C1 segment of cervical spinal cord (tissue), 14 donors: Measurements from ENCODE around the gene GON4L.
"Not testable (repeated sequence)": the region's sequence is repeated elsewhere in the genome, so short reads cannot be mapped to it uniquely, and the experiment has no call there.

Source experiments
- DNase-seq, 14 donors: peaks; one replicate each; lab custom pipeline; 2025; lab: John Stamatoyannopoulos, UW

GON4L gene, protein sequence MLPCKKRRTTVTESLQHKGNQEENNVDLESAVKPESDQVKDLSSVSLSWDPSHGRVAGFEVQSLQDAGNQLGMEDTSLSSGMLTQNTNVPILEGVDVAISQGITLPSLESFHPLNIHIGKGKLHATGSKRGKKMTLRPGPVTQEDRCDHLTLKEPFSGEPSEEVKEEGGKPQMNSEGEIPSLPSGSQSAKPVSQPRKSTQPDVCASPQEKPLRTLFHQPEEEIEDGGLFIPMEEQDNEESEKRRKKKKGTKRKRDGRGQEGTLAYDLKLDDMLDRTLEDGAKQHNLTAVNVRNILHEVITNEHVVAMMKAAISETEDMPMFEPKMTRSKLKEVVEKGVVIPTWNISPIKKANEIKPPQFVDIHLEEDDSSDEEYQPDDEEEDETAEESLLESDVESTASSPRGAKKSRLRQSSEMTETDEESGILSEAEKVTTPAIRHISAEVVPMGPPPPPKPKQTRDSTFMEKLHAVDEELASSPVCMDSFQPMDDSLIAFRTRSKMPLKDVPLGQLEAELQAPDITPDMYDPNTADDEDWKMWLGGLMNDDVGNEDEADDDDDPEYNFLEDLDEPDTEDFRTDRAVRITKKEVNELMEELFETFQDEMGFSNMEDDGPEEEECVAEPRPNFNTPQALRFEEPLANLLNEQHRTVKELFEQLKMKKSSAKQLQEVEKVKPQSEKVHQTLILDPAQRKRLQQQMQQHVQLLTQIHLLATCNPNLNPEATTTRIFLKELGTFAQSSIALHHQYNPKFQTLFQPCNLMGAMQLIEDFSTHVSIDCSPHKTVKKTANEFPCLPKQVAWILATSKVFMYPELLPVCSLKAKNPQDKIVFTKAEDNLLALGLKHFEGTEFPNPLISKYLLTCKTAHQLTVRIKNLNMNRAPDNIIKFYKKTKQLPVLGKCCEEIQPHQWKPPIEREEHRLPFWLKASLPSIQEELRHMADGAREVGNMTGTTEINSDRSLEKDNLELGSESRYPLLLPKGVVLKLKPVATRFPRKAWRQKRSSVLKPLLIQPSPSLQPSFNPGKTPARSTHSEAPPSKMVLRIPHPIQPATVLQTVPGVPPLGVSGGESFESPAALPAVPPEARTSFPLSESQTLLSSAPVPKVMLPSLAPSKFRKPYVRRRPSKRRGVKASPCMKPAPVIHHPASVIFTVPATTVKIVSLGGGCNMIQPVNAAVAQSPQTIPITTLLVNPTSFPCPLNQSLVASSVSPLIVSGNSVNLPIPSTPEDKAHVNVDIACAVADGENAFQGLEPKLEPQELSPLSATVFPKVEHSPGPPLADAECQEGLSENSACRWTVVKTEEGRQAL (N-terminal part only)

DNA sequence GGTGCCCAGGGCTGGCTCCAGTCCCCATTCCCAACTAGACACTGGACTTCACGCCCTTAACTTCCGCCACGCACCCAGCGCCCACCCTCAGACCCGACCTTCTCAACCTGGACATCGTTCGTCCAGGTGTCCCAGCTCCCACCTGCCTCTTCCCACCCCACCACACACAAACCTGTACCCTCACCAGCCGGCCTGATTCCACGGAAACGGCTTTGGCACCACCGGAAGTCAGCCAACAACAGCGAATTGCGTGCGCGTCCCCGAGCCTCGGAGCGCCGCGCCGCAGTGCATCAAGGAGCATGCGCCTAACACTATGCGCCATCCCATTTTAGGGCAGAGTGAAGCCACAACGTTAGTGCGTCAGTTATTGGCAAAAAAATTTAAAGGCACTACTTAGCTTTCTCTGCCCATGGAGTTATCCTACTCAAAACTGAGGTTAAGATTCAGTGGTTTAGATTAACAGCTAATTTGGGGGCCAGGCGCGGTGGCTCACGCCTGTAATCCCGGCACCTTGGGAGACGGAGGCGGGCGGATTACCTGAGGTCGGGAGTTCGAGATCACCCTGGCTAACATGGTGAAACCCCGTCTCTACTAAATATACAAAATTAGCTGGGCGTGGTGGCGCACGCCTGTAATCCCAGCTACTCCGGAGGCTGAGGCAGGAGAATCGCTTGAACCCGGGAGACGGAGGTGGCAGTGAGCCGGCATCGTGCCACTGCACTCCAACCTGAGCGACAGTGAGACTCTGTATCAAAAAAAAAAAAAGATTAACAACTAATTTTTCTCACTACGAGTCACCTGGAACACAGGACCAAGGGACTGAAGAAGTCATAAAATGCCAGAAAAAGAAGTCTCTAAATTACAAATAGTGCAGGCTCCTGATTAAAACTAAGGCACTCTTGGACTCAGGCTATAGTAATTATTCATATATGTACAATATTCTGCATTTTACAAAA lies at the start of gene GON4L:
Gene GON4L (minus strand): TSS at position 240 of the 956 bp plus-strand sequence. CDS start 3,434 bp downstream, outside the sequence.
- peak; percentile 34 to 93 (median 86) for DNase-seq

DNA sequence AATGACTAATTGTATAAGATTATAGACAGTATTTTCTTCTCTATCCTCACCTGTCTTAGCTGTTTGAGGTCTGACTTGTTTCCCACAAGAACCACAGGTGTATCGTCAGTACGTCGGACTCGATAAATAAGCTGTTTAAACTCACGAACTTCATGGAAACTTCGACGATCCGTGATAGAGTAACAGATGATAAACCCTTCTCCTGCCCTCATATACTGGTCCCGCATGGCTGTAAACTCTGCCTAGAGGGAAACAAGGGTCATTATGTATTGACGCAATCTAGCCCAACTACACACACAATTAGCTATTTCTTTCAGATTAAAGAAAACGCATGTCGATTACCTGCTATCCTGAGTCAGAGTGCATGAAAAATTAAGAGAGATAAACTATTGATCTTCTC lies 47.2 kb upstream of the GON4L start:
- DNase-seq, result no peak

DNA sequence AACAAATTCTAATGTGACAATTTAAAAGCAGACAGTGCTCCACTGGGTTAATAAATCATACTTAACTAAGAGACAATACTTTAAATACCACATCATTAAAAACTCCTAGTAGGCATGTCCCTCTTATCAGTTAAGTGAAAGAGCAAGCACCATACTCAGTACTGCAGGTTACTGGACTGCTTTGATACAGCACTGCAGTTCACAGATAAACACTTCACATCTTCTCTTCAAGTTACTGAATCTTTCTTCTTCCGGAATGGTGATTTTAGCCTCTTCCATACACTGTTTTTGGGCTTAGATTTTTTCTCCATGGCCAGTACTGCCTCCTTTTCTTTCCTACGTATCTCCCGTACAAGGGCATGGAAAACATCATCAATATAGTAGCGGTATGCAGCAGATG lies 43.1 kb upstream of the GON4L start:
- no peak for DNase-seq

DNA sequence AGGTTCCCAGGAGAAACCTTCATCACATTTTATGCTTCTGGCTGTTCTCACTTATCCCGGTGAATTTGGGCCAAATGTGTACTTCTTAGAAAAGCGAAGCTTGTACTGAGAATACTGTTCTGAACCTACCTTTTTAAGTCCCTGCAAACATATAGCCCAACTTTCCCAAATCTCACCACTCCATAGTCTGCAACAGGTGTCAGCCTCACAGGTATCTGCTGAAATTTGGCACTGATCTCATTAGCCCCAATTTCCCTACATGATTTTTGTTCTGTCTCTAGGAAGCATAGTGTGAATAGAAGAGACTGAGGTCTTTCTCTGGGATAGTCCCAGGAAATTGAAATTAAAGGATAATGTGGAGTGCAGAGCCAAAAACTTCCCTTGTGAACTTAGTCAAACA lies 42.7 kb upstream of the GON4L start:
- no peak for DNase-seq

DNA sequence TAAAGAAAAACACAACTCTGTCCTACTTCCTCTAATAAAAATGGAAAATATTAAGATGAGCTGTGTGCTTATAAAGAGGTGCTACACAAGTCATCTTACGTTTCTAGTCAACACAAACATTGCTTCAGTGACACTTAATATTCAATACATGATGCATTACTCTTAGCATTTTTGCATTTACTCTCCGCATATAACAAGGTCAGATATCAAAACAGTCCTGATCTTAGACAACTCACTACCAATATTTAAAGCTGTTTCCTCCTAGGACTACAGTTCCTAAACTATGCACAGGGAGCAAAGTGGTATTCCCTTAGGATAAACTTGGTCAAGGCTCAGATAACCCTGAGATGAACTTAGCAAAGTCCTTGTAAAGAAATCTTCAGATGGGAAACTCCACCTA lies 41.9 kb upstream of the GON4L start:
- no peak for DNase-seq

DNA sequence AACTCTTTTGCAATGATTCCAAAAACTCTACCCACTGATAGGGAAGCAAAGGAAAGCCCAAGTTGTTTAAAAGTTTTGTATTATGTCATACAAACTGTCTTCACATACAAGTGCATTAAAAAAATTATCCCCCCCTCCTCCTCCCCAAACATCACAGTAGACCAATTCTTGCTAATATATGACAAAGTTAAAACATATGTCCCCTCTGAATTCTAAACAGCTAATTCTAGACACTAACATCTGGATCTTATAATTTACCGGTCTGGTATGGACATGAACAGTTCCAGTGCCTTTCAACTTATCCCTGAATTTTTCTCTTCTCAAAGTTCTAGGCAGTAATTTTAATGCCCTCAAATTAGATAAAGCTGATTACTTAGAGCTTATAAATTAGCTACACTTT lies 40.7 kb upstream of the GON4L start:
- no peak for DNase-seq

DNA sequence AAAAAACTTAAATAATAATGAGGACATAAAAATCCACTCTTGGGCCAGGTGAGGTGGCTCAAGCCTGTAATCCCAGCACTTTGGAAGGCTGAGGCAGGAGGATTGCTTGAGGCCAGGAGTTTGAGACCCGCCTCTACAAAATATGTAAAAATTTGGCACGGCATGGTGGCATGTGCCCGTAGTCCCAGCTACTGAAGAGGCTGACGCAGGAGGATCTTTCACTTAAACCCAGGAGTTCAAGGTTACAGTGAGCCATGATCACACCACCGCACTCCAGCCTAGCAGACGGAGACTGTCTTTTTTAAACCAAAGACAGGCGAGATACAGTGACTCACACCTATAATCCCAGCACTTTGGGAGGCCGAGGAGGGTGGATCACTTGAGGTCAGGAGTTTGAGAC lies 39.5 kb upstream of the GON4L start:
- not testable (repeated sequence) for DNase-seq

DNA sequence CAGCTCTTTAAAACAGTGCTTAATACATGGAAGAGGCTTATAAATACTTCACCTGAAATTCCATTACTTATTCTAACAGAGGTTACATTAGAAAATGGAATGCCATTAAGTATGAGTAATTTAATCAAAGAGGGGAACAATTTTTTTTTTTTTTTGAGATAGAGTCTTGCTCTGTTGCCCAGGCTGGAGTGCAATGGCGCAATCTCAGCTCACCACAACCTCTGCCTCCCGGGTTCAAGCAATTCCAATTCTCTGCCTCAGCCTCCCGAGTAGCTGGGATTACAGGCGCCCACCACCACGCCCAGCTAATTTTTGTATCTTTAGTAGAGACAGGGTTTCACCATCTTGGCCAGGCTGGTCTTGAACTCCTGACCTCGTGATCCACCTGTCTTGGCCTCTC lies 38.6 kb upstream of the GON4L start:
- DNase-seq, result not testable (repeated sequence)

DNA sequence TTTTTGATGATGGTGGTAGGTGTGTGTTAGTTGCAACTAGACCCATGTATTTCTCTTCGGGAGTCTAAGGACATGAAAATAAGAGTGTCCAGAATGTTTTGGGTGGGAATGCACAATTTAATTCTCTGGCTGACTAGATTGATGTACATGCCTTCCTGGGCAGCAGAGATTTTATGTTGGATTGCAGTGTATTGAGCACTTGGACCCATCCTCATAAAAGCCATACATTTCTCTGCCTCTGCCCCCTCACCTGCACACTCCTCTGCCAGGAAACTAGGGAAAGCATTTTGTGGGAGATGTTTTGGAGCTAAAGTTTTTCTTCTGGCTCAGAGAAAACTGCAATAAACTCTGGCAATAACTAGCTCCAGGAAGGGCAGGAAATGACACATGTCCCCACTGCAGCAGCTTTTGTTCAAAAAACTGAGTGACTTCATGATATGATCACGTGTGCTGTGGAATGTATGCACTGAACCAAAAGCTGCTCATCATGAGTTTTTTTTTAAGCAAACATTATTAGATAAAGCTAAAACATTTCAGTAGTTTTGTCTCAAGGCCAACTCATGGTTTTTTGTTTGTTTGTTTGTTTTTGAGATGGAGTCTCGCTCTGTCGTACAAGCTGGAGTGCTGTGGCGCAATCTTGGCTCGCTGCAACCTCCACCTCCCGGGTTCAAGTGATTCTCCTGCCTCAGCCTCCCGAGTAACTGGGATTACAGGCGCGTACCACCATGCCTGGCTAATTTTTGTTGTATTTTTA lies 36.6 kb upstream of the GON4L start:
- DNase-seq, result no peak

DNA sequence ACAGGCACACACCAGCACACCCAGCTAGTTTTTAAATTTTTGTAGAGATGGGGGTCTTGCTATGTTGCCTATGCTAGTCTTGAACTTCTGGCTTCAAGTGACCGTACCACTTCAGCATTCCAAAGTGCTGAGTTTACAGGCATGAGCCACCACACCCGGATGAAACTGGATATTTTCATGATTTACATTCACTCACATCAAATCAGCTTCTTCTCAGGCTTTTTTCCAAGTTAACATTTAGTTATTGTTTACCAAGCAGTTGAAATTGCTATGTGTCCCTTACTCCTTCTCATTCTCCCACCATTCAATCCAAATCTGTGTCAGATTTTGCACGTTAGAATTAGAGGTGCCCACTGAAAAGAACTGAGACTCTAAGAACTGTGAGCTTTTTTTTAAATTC lies 35.8 kb upstream of the GON4L start:
- DNase-seq, result no peak

DNA sequence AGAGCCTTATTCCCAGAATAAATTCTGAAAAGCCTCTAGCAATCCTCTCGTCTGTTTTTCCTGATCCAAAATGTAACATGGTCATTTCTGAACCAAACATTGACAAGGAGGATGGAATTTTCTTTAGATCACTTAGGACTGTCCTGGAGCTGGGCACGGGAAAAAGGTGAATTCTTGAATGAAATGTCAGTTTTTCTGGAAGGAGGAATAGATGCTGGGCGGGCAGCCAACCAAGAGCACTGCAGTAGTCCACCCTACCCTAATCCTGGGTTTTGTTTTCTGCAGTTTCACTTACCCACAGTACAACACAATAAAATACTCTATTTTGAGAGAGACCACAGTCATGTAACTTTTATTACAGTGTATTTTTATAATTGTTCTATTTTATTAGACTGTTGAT lies 33.2 kb upstream of the GON4L start:
- no peak for DNase-seq

DNA sequence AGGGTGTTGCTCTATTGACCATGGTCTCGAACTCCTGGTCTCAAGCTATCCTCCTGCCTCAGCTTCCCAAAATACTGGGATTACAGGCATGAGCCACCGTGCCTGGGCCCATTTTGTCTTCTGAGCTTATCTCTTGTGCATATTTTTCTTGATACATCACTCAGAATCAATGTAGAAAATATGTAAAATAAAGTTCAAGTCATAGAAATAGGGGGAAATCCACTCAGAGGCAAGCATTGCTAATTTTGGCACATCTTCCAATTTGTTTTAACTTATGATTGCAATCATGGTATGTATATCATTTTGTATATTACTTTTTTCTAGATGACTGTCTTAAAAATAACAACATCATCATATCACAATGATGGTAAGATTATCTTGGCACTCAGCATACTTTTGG lies 32.6 kb upstream of the GON4L start:
- DNase-seq, result no peak

DNA sequence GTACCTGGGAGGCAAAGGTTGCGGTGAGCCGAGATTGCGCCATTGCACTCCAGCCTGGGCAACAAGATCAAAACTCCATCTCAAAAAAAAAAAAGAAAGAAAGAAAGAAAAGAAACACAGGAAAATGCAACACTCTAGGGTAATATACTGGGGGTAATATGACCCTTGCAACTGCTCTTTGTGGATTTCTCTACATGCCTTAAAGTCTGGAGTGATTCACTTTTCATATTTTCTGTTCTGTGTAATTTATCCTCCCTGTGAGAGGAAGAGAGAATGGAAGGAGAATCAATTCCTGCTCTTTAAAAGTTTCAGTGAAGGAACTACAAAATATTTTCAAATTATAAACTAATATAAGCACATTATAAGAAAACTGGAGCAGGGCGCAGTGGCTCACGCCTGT lies 31.5 kb upstream of the GON4L start:
- DNase-seq, result no peak

DNA sequence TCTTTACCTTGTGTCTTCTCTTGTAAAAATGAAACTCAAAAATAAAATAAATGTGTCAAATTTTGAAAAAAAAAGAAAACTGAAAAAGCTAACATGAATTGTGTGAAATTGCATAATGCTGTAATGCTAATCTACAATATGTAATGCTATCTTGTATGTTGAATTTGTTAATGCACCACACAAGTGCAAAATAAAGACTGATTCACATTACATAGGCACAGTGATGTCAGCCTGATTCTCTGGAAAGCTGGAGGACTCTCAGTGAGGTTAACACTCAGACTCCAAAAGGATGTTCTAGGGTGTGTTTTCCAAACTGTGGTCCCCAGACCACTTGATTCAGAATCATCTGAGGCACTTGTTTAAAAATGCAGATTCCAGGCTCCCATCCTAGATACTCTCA lies 28.0 kb upstream of the GON4L start:
- no peak for DNase-seq

DNA sequence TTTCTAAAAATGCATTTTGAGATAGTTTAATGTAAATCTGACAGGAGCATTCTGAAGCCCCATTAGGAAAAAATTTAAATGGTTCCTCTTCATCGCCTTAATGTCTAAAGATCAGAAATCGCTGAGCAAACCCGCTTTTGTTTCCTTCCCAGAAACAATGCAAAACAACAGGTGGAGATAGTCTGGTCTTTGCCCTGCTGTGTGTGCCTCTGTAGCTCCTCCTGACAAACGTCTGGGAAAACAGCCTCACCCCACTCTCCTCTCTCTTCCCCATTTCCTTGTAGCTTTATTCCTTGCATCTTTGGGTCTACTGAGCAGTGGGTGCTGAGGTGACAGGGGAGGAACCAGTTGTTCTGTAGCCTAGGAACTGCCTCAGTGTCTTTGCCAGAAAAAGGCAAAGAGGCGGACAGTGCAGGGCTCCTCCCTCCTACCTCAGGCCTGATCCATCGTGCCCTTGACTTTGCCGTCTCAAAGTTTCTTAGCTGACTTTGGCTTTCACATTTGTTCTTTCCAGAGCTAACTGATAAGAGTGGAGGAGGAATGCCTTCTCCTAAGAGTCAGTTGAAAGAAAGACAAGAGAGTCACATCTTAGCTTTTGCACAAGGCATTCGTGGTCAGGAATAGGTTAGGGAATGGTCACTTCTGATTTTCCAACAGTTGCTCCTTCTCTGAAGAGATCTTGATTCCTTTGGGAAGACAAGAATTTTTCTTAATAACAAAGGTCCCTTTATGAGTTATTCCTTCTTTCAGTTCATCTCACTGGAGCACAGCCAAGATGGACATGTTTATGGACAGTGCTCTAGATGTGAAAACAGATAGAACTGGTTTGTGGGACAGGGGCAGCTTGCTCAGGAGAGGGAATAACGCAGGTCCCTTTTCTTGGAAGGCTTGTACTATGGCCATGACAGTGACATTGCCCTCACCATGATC lies 27.3 kb upstream of the GON4L start:
- no peak for DNase-seq

DNA sequence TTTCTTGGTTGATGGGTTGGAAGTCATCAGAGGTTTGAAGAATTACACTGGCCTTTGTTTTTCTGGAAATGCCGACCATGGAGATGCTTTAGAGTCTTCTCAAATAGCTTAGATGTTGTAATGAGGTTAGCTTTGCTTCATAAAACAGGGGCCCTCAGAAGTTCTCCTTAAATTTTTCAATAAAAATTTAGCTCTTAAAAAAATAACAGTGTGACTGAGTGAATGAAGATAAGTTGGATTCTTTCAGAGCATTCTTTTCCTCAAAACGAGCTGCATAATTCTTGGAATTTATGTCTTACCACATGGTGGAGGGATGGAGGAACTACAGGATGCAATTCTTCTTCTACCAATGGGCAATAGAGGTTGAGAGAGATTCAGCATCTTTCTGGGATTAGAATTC lies 25.8 kb upstream of the GON4L start:
- DNase-seq, result no peak

DNA sequence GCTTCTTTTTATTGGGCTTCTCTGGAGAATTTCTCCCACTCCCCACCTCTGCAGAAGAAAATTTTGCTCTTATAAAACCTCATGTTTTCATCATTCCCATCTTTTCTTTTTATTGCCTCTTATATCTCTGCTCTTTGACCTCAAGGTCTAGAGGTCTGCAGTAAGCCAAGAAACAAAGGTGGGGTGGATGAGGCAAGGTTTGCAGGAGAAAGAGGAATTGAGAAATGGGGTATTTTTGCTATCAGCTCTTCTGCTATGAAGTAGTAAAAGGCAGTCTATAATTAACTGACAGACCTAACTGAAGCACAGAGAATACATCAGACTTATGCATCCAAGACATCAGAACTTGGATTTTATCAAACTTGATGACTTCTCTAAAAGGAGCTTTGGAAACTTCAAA lies 25.2 kb upstream of the GON4L start:
- DNase-seq, result no peak

DNA sequence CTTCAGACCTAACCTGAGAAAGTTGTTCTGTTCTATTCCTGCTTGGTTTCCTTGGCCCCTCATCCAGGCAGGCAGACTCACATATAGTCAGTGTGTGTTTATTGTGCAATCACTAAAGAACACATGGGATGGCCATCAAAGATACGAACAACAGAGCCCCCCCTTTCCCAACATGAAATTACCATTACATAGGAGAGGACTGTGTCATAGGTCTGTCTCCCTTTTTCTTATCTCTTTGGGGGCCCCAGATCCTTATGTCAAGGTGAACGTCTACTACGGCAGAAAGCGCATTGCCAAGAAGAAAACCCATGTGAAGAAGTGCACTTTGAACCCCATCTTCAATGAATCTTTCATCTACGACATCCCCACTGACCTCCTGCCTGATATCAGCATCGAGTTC lies 23.9 kb upstream of the GON4L start:
- DNase-seq, result no peak

DNA sequence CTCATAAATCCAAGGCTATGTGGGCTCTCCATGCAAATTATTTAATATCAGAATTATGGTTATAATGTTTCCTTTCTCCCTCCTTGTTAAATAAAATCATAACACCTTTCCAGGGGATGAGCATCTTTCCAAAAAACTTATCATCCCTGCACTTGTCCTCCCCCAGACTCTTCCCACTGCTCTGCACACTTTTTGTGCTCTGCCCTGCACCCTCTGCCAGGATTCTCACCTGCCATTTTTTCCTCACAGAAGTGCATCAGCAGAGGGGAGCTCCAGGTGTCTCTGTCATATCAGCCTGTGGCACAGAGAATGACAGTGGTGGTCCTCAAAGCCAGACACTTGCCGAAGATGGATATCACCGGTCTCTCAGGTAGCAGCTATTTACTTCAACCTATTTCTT lies 23.2 kb upstream of the GON4L start:
- no peak for DNase-seq
